Ovary (tissue), 9 donors: ENCODE measurements around the gene NAV2. TPM values are rescaled to one million over a fixed set of nuclear protein-coding genes. Genes with fewer than 3 reads are reported as not detected.

Source experiments
- DNase-seq, 5 donors: peaks; one replicate each; pipeline ENCODE4 v3.0.0-alpha.2; 2019 to 2020
- H3K27ac ChIP-seq, 2 donors: fragments of 200-600 bp; one replicate each; pipeline versions ENCODE4 v1.5.1 to v1.8.0; 2019 to 2022
- H3K27me3 ChIP-seq: fragments of 200-600 bp; one replicate; pipeline ENCODE4 v1.8.0; 2022
- H3K36me3 ChIP-seq: fragments of 200-600 bp; sonication (generic); one replicate; pipeline ENCODE4 v1.5.1; 2019
- H3K4me1 ChIP-seq: one replicate; pipeline ENCODE4 v1.8.1; 2013; ENCODE audit warnings: mild to moderate bottlenecking, moderate library complexity; ENCODE audit not compliant: insufficient read depth
- H3K4me3 ChIP-seq: fragments of 200-600 bp; sonication (generic); one replicate; pipeline ENCODE4 v1.5.1; 2017
- H3K9me3 ChIP-seq, 2 donors: fragments of 200-600 bp in 1 of 2; sonication (generic) in 1 of 2; one replicate each; pipeline versions ENCODE4 v1.5.1 to v1.8.1; 2013 to 2019; ENCODE audit warnings: mild to moderate bottlenecking in 1 of 2, moderate library complexity in 1 of 2
- EP300 ChIP-seq: sonication (generic); formaldehyde crosslinking; IDR thresholded peaks from one replicate; pipeline ENCODE4 v1.6.1; 2017; ENCODE audit warnings: antibody characterized with exemption
- POLR2A ChIP-seq: fragments of 450-650 bp; IDR thresholded peaks from one replicate; pipeline ENCODE4 v1.6.1; 2017; ENCODE audit warnings: antibody characterized with exemption, mild to moderate bottlenecking, moderate library complexity
- WGBS, 3 donors: extraction: QIAGEN DNeasy Blood & Tissue Kit in 1 of 3; methylation state at CpG; one replicate each; pipeline versions ENCODE4 v1.1.5 to v1.1.7; 2013 to 2017; 5-methylcytosine and 5-hydroxymethylcytosine counted together
- intact Hi-C, 4 donors: fragments of 100-400 bp; cut with DNase I; formaldehyde crosslinking; loops; one replicate each; pipeline versions ENCODE4 v1.11.0 to v1.15.1; 2022 to 2023
- polyA plus RNA-seq, 2 donors: library from polyadenylated mRNA; stranded (reverse); fragments of 200-250 nt in 1 of 2; fragments of 350-450 nt in 1 of 2; fragmentation: Illumina TruSeq in 1 of 2; extraction: RNeasy Lipid Tissue Mini Kit (QIAGEN cat#74804) in 1 of 2; gene quantifications; one replicate each; pipeline ENCODE4 v1.2.3, GENCODE V29; 2013 to 2014
- total RNA-seq, 7 donors: library from RNA; depleted of rRNA in 2 of 7; stranded (reverse); fragments of >200 nt in 2 of 7; fragmentation: NEBNext Ultra II Directional in 3 of 7; extraction: Animal tissue kit (Norgen Biotek cat#: 25700) in 3 of 7; gene quantifications; one replicate each; pipeline versions ENCODE4 v1.1.0 to v1.2.4, GENCODE V29; 2016 to 2023
- TF ChIP-seq, protein P1 (sequence below), 3 donors: fragments of 450-650 bp in 2 of 3; fragments of 200-600 bp in 1 of 3; IDR thresholded peaks; one replicate each; pipeline versions ENCODE4 v1.5.1 to v1.8.0; 2016 to 2022; ENCODE audit warnings: antibody characterized with exemption in 3 of 3, mild to moderate bottlenecking in 1 of 3
- donor health status: DM: no; HTN: no; CAD: no; lungs with moderate emphysema.
- donor health status: DM: no; HTN: no; CAD: no.
- donor health status: Bipolar disorder and iron deficiency.
- donor health status: DM: yes; HTN: yes; CAD: no.
- donor health status: DM: no; HTN: no; CAD: no.
- donor health status: DM: yes; HTN: yes; CAD: no.

Gene NAV2
- total and polyA plus RNA-seq, 9 donors, result 2.9 to 14.1 (median 7.8) TPM

DNA sequence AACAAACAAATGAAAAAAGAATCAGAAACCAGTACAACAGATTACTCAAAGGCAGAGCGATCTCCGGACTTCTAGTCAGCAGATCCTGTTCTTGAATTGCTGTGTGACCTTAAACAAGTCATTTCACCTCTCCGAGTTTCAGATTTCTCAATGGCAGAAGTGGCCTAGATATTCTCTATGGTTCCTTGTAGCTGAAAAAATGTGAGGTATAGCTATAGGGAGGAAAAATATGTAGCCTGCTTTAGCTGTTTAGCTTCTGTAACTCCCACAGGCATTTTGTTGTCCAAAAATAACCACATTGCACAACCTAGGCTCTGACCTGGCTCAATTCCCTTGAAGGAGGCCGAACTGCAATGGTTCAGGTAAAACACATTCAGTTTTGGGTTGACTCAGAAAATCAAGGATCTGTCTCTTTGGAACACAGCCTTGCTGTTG lies 347.0 kb downstream of the NAV2 start:
- Histone ChIP-seq H3K27ac (no peak overlapping the region), H3K9me3 (no peaks in the 10 kb centered on the region), H3K4me1 (no peaks in the 10 kb centered on the region), H3K4me3 (no peak overlapping the region), H3K27me3 (no peaks in the 10 kb centered on the region), H3K36me3 (no peaks in the 10 kb centered on the region)
- TF ChIP-seq EP300 (no peak), POLR2A (no peak)
- TF ChIP-seq, protein P1, sequence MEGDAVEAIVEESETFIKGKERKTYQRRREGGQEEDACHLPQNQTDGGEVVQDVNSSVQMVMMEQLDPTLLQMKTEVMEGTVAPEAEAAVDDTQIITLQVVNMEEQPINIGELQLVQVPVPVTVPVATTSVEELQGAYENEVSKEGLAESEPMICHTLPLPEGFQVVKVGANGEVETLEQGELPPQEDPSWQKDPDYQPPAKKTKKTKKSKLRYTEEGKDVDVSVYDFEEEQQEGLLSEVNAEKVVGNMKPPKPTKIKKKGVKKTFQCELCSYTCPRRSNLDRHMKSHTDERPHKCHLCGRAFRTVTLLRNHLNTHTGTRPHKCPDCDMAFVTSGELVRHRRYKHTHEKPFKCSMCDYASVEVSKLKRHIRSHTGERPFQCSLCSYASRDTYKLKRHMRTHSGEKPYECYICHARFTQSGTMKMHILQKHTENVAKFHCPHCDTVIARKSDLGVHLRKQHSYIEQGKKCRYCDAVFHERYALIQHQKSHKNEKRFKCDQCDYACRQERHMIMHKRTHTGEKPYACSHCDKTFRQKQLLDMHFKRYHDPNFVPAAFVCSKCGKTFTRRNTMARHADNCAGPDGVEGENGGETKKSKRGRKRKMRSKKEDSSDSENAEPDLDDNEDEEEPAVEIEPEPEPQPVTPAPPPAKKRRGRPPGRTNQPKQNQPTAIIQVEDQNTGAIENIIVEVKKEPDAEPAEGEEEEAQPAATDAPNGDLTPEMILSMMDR (IDR thresholded peaks at IDR 0.05), result no peak
- intact Hi-C loops, result no loop called here
- no peak for DNase-seq
- WGBS, 3 donors, result 91 to 94% (median 94%) methylated on average over 4 of the region's 4 CpGs

DNA sequence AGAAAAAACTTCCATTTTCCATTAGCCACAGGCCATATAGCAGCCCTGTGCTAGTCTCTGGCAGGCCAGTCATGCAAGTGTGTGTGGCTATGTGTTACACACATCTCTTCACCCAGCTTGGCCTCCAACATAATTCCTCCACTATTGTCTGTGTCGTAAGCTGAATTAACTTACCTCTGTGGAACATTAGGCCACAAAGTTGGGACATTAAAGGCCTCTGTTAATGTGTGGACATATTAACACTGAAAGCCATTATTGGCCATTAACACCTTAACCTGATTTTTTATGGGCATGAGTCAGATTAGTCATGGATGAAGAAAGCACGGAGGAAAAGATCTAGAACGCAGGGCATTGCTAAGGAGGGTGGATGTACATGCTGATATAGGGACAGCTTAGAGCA lies 347.5 kb downstream of the NAV2 start:
- Histone ChIP-seq H3K4me3 (no peak overlapping the region), H3K36me3 (no peaks in the 10 kb centered on the region), H3K4me1 (no peaks in the 10 kb centered on the region), H3K27me3 (no peaks in the 10 kb centered on the region), H3K27ac (no peak overlapping the region), H3K9me3 (no peaks in the 10 kb centered on the region)
- no peak for TF ChIP-seq EP300
- no peak for TF ChIP-seq POLR2A
- TF ChIP-seq, protein P1 (IDR thresholded peaks at IDR 0.05), result no peak
- intact Hi-C loops, result no loop called here
- 90 to 95% (median 93%) methylated on average over 3 of the region's 3 CpGs for WGBS, 3 donors
- no peak for DNase-seq

DNA sequence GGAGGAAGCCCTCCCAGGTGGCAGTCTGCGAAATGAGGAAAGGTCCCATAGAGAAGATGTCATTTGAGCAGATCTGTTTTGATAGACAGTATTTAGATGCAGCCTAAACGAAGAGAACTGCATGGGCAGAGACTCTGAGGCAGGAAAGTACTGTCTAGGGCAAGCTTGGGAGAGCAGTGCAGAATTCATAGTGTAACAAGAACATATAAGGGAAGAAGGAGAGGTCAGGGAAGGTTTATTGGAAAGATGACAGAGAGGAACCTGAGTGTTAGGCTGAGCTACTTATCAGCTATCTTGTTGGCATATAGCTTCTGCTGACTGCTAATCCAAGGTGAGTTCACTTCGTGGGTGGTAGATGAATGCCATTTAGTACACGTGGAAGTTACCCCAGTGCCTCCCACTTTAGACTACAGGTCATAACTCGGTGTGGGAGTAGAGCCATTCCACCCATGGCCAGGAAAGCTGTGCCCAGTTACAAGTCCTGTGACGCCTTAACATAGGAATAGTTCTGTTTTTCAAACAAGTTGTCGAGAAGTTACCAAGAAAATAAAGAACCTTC lies 348.1 kb downstream of the NAV2 start:
- no peak for DNase-seq
- Histone ChIP-seq H3K4me1 (no peaks in the 10 kb centered on the region), H3K9me3 (no peaks in the 10 kb centered on the region), H3K4me3 (no peak overlapping the region), H3K27ac (no peak overlapping the region), H3K36me3 (no peaks in the 10 kb centered on the region), H3K27me3 (no peaks in the 10 kb centered on the region)
- 77 to 80% (median 80%) methylated on average over 7 of the region's 7 CpGs for WGBS, 3 donors
- intact Hi-C loops, result no loop called here
- no peak for TF ChIP-seq POLR2A
- TF ChIP-seq, protein P1 (IDR thresholded peaks at IDR 0.05), result no peak
- no peak for TF ChIP-seq EP300

DNA sequence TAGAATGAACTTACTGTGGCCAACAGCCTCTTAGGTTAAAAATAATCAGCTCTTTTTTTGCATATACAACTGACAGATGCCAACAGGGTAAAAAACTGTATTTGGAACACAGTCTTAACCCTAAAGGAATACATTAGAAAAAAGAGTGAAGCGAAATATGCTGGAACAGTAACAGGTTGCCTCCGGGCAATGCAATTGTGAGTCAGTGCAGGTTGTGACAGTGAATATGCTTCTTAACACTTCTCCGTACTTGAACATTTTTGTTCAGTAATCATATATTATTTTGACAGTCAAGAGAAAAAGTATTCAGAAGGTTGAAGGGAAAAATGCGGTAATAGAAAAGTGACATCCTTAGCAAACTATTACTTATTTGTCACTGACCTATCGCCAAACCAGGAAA lies 349.1 kb downstream of the NAV2 start:
- intact Hi-C loops, result no loop called here
- Histone ChIP-seq H3K27me3 (no peaks in the 10 kb centered on the region), H3K27ac (no peak overlapping the region), H3K9me3 (no peaks in the 10 kb centered on the region), H3K4me1 (no peaks in the 10 kb centered on the region), H3K4me3 (no peak overlapping the region), H3K36me3 (no peaks in the 10 kb centered on the region)
- 92 to 97% (median 95%) methylated on average over 5 of the region's 5 CpGs for WGBS, 3 donors
- TF ChIP-seq EP300, result no peak
- no peak for TF ChIP-seq POLR2A
- TF ChIP-seq, protein P1 (IDR thresholded peaks at IDR 0.05), result no peak
- DNase-seq, result no peak
